Calu3 (cell line): ENCODE data around the gene TNP2. TPM values are rescaled to one million over a fixed set of nuclear protein-coding genes. Genes with fewer than 3 reads are reported as not detected.

Experiments used
- BruUV-seq: library from RNA; stranded (reverse); fragments of 400-500 nt; replicated peaks from 2 replicates; lab custom pipeline; 2021; lab: Mats Ljungman, UMichigan
- CTCF ChIA-PET: fragments of 300-600 bp; sonication (Branson Sonifier 250); formaldehyde crosslinking; loops from one replicate; lab custom pipeline; 2022; ENCODE audit warnings: antibody characterized with exemption; lab: Charles Lee
- DNase-seq: peaks from one replicate; pipeline ENCODE4 v3.0.0; 2022
- H3K27ac Mint-ChIP-seq: one replicate; pipeline ENCODE4 v1.8.0; 2022; ENCODE audit warnings: mixed read lengths; ENCODE audit not compliant: unreplicated experiment
- H3K27me3 Mint-ChIP-seq: one replicate; pipeline ENCODE4 v1.8.0; 2022; ENCODE audit warnings: mixed read lengths; ENCODE audit not compliant: unreplicated experiment
- H3K36me3 Mint-ChIP-seq: one replicate; pipeline ENCODE4 v1.8.0; 2022; ENCODE audit warnings: mild to moderate bottlenecking, moderate library complexity, mixed read lengths; ENCODE audit not compliant: insufficient read depth, unreplicated experiment
- H3K4me1 Mint-ChIP-seq: one replicate; pipeline ENCODE4 v1.8.0; 2022; ENCODE audit warnings: mild to moderate bottlenecking, low read depth, mixed read lengths; ENCODE audit not compliant: unreplicated experiment
- H3K4me3 Mint-ChIP-seq: one replicate; pipeline ENCODE4 v1.8.0; 2022; ENCODE audit warnings: mild to moderate bottlenecking, low read depth, moderate library complexity, mixed read lengths; ENCODE audit not compliant: unreplicated experiment
- H3K9me3 Mint-ChIP-seq: one replicate; pipeline ENCODE4 v1.8.0; 2022; ENCODE audit warnings: low read depth, mixed read lengths; ENCODE audit not compliant: unreplicated experiment
- intact Hi-C: fragments of 100-400 bp; cut with micrococcal nuclease; formaldehyde crosslinking; loops from one replicate; pipeline ENCODE4 v1.10.0; 2022; ENCODE audit not compliant: unreplicated experiment
- total RNA-seq: library from RNA; stranded (reverse); gene quantifications from 2 replicates; pipeline ENCODE4 v1.2.3, GENCODE V29; 2022
- TF ChIP-seq, protein P1 (sequence below): fragments of 200-600 bp; IDR thresholded peaks from one replicate; pipeline ENCODE4 v1.8.0; 2022; ENCODE audit warnings: antibody characterized with exemption; ENCODE audit not compliant: unreplicated experiment

The TNP2 gene
- total RNA-seq, 1 experiment from 2014 or later = not detected

DNA sequence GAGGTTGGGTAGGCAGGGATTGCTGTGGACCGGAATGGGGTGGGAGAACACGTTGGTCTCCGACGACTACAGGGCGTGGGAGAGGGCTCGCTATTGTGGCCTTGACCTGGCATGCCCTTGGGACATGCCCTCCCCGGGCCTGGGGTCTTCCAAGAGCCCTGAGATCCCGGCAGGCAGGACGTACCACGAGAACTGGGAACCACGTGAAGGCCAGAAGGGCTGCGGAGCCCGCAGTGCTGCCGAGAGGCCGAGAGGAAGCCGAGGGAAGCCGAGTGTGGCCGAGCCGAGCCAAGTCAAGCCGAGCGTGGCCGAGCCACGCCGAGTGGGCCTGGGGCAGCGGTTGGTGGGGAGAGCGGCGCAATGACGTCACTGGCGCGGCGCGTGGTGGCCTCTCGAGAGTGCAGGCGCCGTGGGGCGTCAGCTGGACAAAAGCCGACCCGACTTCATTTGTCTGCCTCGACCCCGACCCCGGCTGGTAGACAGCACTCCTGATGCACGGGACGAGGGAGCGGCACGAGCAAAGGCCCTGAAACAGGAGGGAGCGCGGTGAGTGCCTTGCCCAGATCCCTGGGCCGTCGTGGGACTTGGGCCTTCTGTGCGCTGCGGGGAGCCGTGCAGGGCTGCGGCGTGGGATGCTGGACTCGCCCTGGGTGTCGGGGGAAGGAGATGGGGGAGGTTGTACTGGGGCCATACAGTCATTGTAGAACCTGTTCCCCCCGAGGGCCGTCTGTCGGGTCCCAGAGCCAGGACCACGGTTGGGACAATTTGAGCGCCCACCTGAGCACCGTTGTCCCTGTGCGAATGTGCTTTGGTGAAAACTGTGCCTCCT is 19.7 kb downstream of the TNP2 start:
- CTCF ChIA-PET = no interaction called here
- BruUV-seq = no TSS peak
- TF ChIP-seq, protein P1, sequence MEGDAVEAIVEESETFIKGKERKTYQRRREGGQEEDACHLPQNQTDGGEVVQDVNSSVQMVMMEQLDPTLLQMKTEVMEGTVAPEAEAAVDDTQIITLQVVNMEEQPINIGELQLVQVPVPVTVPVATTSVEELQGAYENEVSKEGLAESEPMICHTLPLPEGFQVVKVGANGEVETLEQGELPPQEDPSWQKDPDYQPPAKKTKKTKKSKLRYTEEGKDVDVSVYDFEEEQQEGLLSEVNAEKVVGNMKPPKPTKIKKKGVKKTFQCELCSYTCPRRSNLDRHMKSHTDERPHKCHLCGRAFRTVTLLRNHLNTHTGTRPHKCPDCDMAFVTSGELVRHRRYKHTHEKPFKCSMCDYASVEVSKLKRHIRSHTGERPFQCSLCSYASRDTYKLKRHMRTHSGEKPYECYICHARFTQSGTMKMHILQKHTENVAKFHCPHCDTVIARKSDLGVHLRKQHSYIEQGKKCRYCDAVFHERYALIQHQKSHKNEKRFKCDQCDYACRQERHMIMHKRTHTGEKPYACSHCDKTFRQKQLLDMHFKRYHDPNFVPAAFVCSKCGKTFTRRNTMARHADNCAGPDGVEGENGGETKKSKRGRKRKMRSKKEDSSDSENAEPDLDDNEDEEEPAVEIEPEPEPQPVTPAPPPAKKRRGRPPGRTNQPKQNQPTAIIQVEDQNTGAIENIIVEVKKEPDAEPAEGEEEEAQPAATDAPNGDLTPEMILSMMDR = no peak

DNA sequence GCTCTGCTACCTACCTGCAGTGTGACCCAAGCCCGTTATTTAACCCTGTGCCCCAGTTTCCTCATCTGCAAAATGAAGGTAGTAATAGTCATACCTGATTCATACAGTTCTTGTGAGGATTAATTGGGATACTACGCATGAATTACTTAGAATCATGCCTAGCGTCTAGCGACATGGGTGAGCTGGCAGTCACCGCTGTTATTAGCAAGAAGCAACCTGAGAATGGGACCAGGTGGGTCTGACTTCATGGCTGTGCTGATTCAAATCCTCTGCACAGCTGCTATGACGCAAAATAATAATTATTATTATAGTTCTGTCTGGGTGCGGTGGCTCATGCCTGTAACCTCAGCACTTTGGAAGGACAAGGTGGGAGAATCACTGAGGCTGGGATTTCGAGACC is 21.0 kb downstream of the TNP2 start:
- no peaks in the 10 kb centered on the region for H3K27me3 Mint-ChIP-seq
- intact Hi-C loops = no loop called here
- CTCF ChIA-PET = no interaction called here
- H3K27ac Mint-ChIP-seq = no peak overlapping the region
- DNase-seq = no peak
- TF ChIP-seq, protein P1 = no peak
- H3K36me3 Mint-ChIP-seq = peaks cover 5% of the 10 kb centered on the region
- H3K9me3 Mint-ChIP-seq = no peaks in the 10 kb centered on the region
- H3K4me1 Mint-ChIP-seq = no peaks in the 10 kb centered on the region
- no TSS peak for BruUV-seq
- H3K4me3 Mint-ChIP-seq = no peak overlapping the region

More for the DNA sequence above, 19.7 kb downstream of the TNP2 start:
- no peak for DNase-seq
- no peaks in the 10 kb centered on the region for H3K4me1 Mint-ChIP-seq
- H3K9me3 Mint-ChIP-seq = no peaks in the 10 kb centered on the region
- intact Hi-C loops = loop anchor here (10.0 kb wide), 2 partner anchors 115 to 145 kb away; no protein-coding TSS in a partner anchor
- no peaks in the 10 kb centered on the region for H3K27me3 Mint-ChIP-seq
- H3K27ac Mint-ChIP-seq = no peak overlapping the region
- peaks cover 6% of the 10 kb centered on the region for H3K36me3 Mint-ChIP-seq
- H3K4me3 Mint-ChIP-seq = no peak overlapping the region

DNA sequence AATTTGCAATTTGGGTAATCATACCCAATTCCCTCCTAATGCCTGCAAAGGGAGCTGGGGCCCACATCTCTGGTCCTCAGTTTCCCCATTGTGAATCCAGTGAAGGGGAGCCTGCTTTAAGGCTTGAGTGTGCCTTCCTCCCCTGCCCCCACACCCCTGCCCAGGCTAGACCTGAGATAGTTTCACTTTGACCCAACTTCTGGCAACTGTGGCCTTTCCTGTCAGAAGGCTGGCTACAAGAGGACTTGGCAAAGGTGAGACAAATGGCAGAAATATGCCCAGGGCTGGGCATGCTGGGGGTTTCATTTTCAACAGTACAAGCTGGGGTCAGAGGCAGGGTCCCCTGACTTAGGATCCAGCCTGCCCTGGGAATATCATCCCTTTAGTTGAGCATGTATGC is 23.1 kb downstream of the TNP2 start:
- Mint-ChIP-seq H3K36me3 (no peaks in the 10 kb centered on the region), H3K27ac (no peak overlapping the region), H3K9me3 (no peaks in the 10 kb centered on the region), H3K4me3 (no peak overlapping the region), H3K4me1 (no peaks in the 10 kb centered on the region), H3K27me3 (no peaks in the 10 kb centered on the region)
- intact Hi-C loops = no loop called here
- no peak for DNase-seq
- TF ChIP-seq, protein P1 = no peak
- no TSS peak for BruUV-seq
- CTCF ChIA-PET = interaction anchor here (0.6 to 1.2 kb wide), 2 partner anchors 33 to 51 kb away, joined by 3 to 4 read pairs; no protein-coding TSS in a partner anchor

DNA sequence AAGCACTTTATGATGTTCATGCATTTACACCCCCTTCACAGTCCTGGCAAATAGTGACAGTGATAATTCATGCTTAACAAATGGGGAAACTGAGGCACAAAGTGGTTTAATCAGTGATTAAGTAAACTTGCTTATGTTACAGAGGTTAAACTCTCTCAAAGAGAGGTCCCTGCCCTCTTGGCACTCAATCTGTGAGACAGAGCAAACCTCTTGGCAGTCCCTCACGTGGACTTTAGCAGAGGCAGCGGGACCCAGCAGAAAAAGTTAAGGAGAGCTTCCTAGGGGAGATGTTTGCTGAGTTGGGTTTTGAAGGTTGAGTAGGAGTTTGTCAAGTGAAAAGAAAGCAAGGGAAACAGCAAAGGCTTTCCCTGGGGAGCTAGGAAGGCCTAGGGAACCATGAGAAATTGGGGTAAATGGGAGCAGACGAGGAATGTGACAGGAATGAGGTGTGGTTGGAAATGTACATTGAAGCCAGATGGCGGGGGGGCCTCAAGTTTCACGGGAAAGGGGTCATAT is 23.8 kb downstream of the TNP2 start:
- no peaks in the 10 kb centered on the region for H3K36me3 Mint-ChIP-seq
- H3K4me3 Mint-ChIP-seq = no peak overlapping the region
- intact Hi-C loops = no loop called here
- DNase-seq = no peak
- BruUV-seq = no TSS peak
- H3K4me1 Mint-ChIP-seq = no peaks in the 10 kb centered on the region
- TF ChIP-seq, protein P1 = no peak
- CTCF ChIA-PET = no interaction called here
- no peaks in the 10 kb centered on the region for H3K9me3 Mint-ChIP-seq
- no peaks in the 10 kb centered on the region for H3K27me3 Mint-ChIP-seq
- H3K27ac Mint-ChIP-seq = no peak overlapping the region
